ENCODE measurements around the gene COL13A1.

GRCh38 chr10:69868821-69869220 is 67.1 kb downstream of the COL13A1 start:
- TF ChIP-seq POLR2AphosphoS5 (IDR thresholded peaks at IDR 0.05) (no peak), CTCF (IDR thresholded peaks at IDR 0.05) (no peak)
